ENCODE results near the gene KCNQ1OT1.

KCNQ1OT1 gene

GRCh38 chr11:2719831-2720590 is 20.2 kb upstream of the KCNQ1OT1 start:
- no peak for DNase-seq (ENCODE audit: low read depth)

GRCh38 chr11:2718817-2719438 is 19.1 kb upstream of the KCNQ1OT1 start:
- no peak for DNase-seq (ENCODE audit: low read depth)

GRCh38 chr11:2717561-2718325 is 17.9 kb upstream of the KCNQ1OT1 start:
- DNase-seq (ENCODE audit: low read depth) = no peak

- DNase-seq (ENCODE audit: low read depth) = no peak
Measured at GRCh38 chr11:2716376-2717095, 16.7 kb upstream of the KCNQ1OT1 start.

GRCh38 chr11:2715716-2716350 is 16.0 kb upstream of the KCNQ1OT1 start:
- DNase-seq (ENCODE audit: low read depth) = no peak

GRCh38 chr11:2714871-2715270 is 15.1 kb upstream of the KCNQ1OT1 start:
- DNase-seq (ENCODE audit: low read depth) = no peak

- DNase-seq (ENCODE audit: low read depth) = no peak
Measured at GRCh38 chr11:2714463-2714800, 14.6 kb upstream of the KCNQ1OT1 start.

- DNase-seq (ENCODE audit: low read depth) = no peak
Measured at GRCh38 chr11:2713661-2714462, 14.1 kb upstream of the KCNQ1OT1 start.

GRCh38 chr11:2713094-2713493 is 13.3 kb upstream of the KCNQ1OT1 start:
- no peak for DNase-seq (ENCODE audit: low read depth)

- no peak for DNase-seq (ENCODE audit: low read depth)
Measured at GRCh38 chr11:2711161-2711560, 11.4 kb upstream of the KCNQ1OT1 start.

GRCh38 chr11:2709429-2709828 is 9.6 kb upstream of the KCNQ1OT1 start:
- no peak for DNase-seq (ENCODE audit: low read depth)

GRCh38 chr11:2708757-2709281 is 9.0 kb upstream of the KCNQ1OT1 start:
- DNase-seq (ENCODE audit: low read depth) = no peak

- DNase-seq (ENCODE audit: low read depth) = no peak
Measured at GRCh38 chr11:2708151-2708581, 8.4 kb upstream of the KCNQ1OT1 start.

GRCh38 chr11:2707736-2708135 is 7.9 kb upstream of the KCNQ1OT1 start:
- DNase-seq (ENCODE audit: low read depth) = no peak

GRCh38 chr11:2706321-2706720 is 6.5 kb upstream of the KCNQ1OT1 start:
- no peak for DNase-seq (ENCODE audit: low read depth)

- no peak for DNase-seq (ENCODE audit: low read depth)
Measured at GRCh38 chr11:2704896-2705606, 5.3 kb upstream of the KCNQ1OT1 start.

- no peak for DNase-seq (ENCODE audit: low read depth)
Measured at GRCh38 chr11:2704356-2704755, 4.6 kb upstream of the KCNQ1OT1 start.

- DNase-seq (ENCODE audit: low read depth) = no peak
Measured at GRCh38 chr11:2703363-2704141, 3.8 kb upstream of the KCNQ1OT1 start.

GRCh38 chr11:2702771-2703362 is 3.1 kb upstream of the KCNQ1OT1 start:
- DNase-seq (ENCODE audit: low read depth) = no peak

All from activated gamma-delta T cell treated with anti-CD3 and anti-CD28 coated beads, Interleukin-2, amount 50 U/mL, for 16 hours (primary cell).